GM18868 (cell line): Measurements from ENCODE around the gene SDR42E1.
"Not testable (repeated sequence)": the region's sequence is repeated elsewhere in the genome, so short reads cannot be mapped to it uniquely, and the experiment has no call there.

ENCODE experiments used
- ATAC-seq: cut with Tn5 transposase; IDR thresholded peaks from one replicate; pipeline ENCODE4 v1.9.1; 2021; ENCODE audit warnings: mild to moderate bottlenecking, moderate library complexity; ENCODE audit not compliant: unreplicated experiment

Gene SDR42E1

GRCh38 chr16:82037666-82038065, 26.4 kb upstream of the SDR42E1 start:
- no peak for ATAC-seq

DNA sequence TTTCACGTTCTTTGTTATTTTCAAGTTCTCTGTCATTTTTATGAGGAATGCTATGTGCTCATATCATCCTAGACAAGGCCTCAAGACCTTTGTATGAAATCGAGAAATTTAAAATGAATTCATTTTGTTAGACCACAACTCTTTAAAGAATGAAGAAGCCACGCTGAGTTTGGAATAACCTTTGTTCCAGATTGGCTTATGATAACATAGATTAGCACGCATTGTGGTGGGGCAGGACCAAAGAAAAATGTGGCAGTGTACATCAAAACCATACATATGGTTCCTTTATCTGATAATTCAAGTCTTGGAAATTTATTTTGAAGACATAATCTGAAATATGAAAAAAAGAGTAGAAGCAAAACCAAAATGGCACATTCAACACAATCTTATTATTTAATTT, 26.0 kb upstream of the SDR42E1 start:
- no peak for ATAC-seq

GRCh38 chr16:82034981-82035612, 23.8 kb upstream of the SDR42E1 start, which contains the start of gene HSD17B2:
TSS of gene HSD17B2 (plus strand) at chr16:82035253. CDS start at chr16:82035425, 172 bp downstream.
- no peak for ATAC-seq

GRCh38 chr16:82033683-82034300, 22.5 kb upstream of the SDR42E1 start:
- ATAC-seq = no peak

DNA sequence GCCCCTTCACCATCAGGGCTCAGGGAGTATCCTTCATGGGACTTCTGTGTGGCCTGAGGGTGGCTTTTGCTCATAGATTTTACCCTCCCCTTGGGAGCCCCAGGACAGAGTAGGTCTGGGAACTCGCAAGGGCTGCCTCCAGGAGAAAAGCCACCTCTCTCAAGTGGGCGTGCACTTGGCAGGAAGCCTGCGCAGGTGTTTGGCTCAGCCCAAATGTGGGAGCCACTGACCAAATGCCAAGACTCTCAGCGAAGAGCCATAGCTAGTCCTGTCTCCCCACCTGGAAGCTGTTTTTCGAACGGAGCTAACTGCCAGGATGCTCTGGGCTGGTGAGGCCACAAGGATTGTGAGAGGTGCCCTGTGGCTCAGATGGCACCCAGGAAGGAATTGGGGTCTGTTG, 21.7 kb upstream of the SDR42E1 start:
- no peak for ATAC-seq

DNA sequence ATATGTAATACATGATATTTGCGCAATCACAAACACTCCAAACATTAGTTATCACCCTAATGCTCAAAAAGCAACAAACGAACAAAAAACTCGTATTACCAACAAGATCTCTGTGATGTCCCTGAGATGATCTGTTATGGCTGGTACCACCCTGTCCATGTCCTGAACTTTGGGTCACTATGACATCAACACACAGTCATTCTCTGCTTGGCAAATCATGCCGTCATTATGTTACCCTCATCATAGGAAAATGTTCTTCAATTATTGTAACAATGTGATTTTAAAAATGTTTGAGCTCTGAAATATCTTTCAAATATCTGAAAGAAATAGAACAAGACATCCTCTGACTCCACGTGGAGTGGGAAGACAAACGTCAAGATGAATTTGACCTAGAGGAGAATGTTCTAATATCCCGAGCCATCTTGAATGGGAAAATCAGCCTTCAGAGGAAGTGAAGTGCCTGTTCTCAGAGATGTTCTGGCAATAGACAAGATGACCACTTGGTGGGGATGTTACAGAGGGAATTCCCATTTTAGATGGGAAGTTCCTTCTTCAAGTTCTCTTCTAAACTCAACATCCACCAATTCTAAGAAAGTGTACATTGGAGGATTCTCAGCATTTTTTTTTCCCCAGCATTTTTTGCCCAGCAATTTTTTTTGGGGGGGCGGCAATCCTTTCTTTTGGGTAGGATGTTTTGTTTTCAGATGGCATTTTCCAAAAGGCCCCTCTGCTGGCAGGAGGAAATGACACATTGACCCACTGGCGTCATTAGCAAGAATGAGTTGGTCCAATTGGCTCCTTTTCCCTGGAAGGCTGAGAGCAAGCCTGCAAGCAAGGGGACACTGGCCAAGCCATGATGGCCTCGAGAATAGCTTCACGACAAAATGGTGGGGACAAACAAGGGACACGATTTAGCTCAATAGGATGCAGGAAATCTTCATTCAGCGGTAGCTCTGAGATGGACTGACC, 20.1 kb upstream of the SDR42E1 start:
- no peak for ATAC-seq

DNA sequence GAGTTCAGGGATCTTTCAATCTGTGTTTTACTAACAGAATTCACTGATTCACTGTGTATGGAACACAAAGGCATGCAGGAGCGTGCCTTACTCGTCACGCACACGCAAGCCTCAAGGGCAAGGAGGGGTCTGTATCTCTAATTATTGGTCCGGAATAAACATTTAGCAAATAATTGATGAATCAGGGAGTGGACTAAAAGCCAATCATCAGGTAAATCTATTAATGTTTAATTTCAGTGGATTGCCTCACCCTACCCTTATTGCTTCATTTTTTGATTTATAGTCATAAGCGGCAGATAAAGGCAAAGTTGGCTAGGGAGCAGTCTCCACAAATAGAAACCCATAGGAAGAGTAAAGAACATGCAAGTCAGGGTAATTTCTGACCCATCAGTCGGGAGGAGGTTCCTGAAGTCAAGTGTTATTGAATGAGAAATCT, 16.4 kb upstream of the SDR42E1 start:
- ATAC-seq = no peak

GRCh38 chr16:82024883-82025282, 13.6 kb upstream of the SDR42E1 start:
- no peak for ATAC-seq

DNA sequence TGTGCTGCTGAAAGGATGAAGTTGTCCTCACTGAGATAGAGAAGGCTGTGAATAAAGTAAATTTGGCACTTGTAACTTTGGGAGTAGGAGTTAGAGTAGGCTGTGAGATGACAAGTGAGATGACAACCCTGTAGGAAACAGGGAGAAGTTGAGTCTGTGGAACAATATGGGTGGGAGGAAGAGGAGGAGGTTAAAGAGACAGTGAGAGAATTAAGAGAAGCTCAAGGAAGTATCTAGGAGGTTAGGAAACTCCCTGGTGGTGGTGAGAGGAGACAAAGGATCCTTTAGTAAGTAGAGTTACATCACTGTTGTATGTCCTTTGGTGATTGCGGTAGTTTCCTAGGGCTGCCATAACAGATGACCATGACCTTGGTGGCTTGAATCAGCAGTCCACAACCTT, 13.0 kb upstream of the SDR42E1 start:
- ATAC-seq = no peak

- ATAC-seq = no peak
These were observed 11.9 kb upstream of the SDR42E1 start for GRCh38 chr16:82023206-82023605.

- ATAC-seq = no peak
These were observed 8.8 kb upstream of the SDR42E1 start for GRCh38 chr16:82020051-82020450.

- ATAC-seq = no peak
These were observed 8.3 kb upstream of the SDR42E1 start for GRCh38 chr16:82019535-82019934.

GRCh38 chr16:82017911-82018568, 6.8 kb upstream of the SDR42E1 start:
- no peak for ATAC-seq

- no peak for ATAC-seq
These were observed 5.7 kb upstream of the SDR42E1 start for GRCh38 chr16:82016964-82017363.

DNA sequence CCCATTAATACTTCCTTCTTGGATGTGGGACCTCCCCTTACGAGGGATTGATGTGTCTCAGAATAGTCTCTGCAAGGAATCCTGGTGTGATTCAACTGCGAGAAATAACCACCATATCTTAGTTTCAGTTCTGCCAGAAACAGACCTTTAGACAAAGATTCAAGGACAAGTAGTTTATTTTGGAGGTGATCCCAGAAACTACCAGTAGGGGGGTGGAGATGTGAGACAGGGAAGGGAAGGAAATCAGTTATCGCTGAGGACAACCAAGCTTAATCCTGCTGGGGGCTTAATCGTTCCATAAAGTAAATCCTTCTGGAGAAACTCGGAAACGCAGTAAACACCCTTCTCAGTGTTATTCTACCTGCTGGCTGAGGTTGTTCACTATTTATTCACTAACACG, 5.0 kb upstream of the SDR42E1 start:
- ATAC-seq = no peak

- no peak for ATAC-seq
These were observed 1.9 kb upstream of the SDR42E1 start for GRCh38 chr16:82013139-82013538.

- ATAC-seq = no peak
These were observed 621 bp downstream of the SDR42E1 start for GRCh38 chr16:82010649-82011048.

DNA sequence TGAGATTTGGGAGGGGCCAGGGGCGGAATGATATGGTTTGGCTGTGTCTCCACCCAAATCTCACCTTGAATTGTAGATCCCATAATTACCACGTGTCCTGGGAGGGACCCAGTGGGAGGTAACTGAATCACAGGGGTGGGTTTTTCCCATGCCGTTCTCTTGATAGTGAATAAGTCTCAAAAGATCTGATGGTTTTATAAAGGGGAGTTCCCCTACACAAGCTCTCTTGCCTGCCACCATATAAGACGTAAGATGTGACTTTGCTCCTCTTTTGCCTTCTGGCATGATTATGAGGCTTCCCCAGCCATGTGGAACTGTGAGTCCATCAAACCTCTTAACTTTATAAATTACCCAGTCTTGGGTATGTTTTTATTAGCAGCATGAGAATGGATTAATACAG, 1.5 kb downstream of the SDR42E1 start:
- ATAC-seq = not testable (repeated sequence)

- no peak for ATAC-seq
These were observed 2.2 kb downstream of the SDR42E1 start for GRCh38 chr16:82008957-82009592.

DNA sequence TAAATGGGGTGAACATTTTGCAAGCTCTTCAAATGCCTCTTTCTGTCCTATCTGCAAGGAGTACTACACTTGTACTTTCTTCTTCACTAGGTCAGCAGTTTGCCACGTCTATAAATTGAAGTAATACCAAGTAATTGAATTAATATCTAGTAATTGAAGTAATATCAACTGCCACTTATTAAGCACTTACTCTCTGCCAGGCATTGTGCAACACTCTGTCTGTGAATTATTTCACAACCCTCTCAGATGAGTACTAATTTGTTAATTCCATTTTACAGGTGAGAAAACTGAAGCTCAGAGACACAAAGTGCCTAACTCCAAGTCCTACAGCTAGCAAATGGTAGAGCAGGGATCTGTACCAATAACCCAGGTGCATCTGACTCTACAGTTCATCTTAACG, 4.1 kb downstream of the SDR42E1 start:
- no peak for ATAC-seq

DNA sequence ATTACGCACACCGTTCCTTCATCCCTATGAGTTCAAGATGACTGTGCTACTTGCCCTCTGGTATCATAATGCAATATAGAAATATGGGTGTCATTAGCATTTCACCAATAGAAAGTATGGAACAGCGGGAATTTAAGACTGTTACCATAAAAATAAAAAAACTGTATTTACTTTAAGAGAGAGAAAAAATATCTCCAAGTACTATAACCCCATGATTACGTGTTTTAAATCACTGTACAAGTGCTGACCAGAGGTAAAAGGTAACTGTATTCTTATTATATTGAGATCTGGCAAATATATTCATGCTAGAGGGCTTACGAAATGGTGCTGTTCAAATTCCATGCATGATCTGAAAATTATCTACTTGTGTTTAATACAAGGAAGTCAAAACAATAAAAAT, 5.2 kb downstream of the SDR42E1 start:
- no peak for ATAC-seq
